NT2/D1 (cell line): Measurements from ENCODE around the gene SCRN2.

Experiments
- DNase-seq: peaks from one replicate; pipeline ENCODE4 v3.0.0-alpha.2; 2011; ENCODE audit warnings: low read depth, low spot score
- H3K27me3 ChIP-seq: 2 replicates; pipeline ENCODE4 v1.6.0; 2011; ENCODE audit warnings: mild to moderate bottlenecking; ENCODE audit not compliant: insufficient read length, insufficient read depth
- H3K36me3 ChIP-seq: 2 replicates; pipeline ENCODE4 v1.6.1; 2011; ENCODE audit warnings: mild to moderate bottlenecking, low read length, mixed read lengths; ENCODE audit not compliant: insufficient read depth, insufficient read length
- H3K4me1 ChIP-seq: 2 replicates; pipeline ENCODE4 v1.5.1; 2011; ENCODE audit not compliant: insufficient read depth, insufficient read length
- H3K4me3 ChIP-seq: 2 replicates; pipeline ENCODE4 v1.5.1; 2011; ENCODE audit warnings: low read depth; ENCODE audit not compliant: insufficient read length
- H3K9ac ChIP-seq: 2 replicates; pipeline ENCODE4 v1.6.0; 2011; ENCODE audit warnings: low read depth; ENCODE audit not compliant: insufficient read length
- H3K9me3 ChIP-seq: 2 replicates; pipeline ENCODE4 v1.5.1; 2011; ENCODE audit warnings: mild to moderate bottlenecking, low read length; ENCODE audit not compliant: insufficient read depth
- SUZ12 ChIP-seq: IDR thresholded peaks from 2 replicates; pipeline ENCODE4 v1.6.1; 2011; ENCODE audit not compliant: insufficient read length, insufficient read depth; ENCODE audit errors: extremely low read depth
- YY1 ChIP-seq: IDR thresholded peaks from 2 replicates; pipeline ENCODE4 v1.6.1; 2011; ENCODE audit not compliant: insufficient read length, insufficient read depth
- ZNF274 ChIP-seq: IDR thresholded peaks from 2 replicates; pipeline ENCODE4 v1.6.1; 2011; ENCODE audit warnings: mild to moderate bottlenecking, low read depth, low read length

The SCRN2 gene

DNA sequence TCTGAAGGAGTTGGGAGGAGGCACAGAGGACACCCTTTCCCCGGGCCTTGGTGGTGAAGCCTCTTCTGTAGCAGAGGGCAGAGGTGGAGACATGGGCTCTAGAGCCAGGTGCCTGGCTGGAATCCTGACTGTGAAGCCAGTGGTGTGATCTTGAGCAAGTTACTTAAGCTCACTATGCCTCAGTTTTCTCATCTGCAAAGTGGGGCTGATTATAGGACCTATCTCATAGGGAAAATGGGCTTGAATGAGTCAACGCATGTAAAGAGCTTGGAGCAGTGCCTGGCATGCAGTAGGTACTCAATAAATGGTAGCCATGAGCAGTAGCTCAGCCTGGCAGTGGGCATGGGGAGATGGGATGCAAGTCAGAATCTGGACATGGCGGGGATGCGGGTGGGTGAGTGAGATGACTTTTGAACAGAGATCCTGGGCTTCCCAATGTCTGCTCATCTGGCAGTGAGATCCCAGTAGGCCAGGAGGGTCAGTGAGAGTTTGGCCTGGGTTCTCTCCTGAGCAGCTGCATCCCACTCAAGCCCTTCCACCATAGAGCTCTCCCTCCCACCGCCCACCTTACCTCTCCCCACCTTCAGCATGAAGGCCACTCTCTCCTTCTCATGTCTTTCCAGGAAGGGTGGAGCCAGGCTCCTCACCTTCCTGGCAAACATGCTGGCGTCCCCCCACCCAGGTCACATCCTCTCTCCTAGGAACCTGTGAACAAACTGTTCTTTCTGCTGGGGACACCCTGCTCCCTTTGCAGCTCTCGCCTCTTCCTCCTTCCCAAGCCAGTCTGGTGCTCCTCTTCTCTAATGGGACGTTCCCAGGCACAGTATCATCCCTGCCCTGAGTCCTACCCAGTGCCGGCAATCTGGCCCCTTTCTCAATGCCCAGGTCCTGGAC lies 41.9 kb upstream of the SCRN2 start:
- DNase-seq: no peak
- no peak overlapping the region for H3K9ac ChIP-seq
- no peaks in the 10 kb centered on the region for H3K36me3 ChIP-seq
- peaks cover 22% of the 10 kb centered on the region for H3K4me1 ChIP-seq
- no peaks in the 10 kb centered on the region for H3K9me3 ChIP-seq
- TF ChIP-seq SUZ12 (no peak), ZNF274 (no peak), YY1 (no peak)
- H3K27me3 ChIP-seq: no peaks in the 10 kb centered on the region
- no peak overlapping the region for H3K4me3 ChIP-seq

DNA sequence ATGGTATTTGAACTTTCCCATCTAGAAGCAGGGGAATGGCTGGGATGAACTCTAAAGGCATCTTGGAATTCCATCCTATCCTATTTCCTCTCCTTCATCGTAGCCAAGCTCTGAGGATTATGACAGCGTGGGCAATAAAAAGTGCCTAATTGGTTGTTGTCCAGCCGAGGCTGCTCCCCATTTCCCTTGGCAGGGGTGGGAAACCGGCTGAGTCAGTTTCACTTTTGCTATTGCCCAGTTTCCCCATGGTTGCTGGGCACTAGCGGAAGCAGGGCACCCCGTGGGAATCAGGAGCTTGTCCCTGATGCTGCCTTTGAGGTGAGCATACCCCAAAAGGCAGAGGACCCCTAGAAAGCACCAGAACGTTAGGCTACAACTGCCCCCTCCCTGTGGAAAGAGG lies 41.2 kb upstream of the SCRN2 start:
- no peaks in the 10 kb centered on the region for H3K27me3 ChIP-seq
- TF ChIP-seq ZNF274 (no peak), SUZ12 (no peak), YY1 (no peak)
- no peak overlapping the region for H3K9ac ChIP-seq
- H3K4me1 ChIP-seq: peaks cover 27% of the 10 kb centered on the region
- DNase-seq: no peak
- no peaks in the 10 kb centered on the region for H3K36me3 ChIP-seq
- H3K4me3 ChIP-seq: no peak overlapping the region
- no peaks in the 10 kb centered on the region for H3K9me3 ChIP-seq

DNA sequence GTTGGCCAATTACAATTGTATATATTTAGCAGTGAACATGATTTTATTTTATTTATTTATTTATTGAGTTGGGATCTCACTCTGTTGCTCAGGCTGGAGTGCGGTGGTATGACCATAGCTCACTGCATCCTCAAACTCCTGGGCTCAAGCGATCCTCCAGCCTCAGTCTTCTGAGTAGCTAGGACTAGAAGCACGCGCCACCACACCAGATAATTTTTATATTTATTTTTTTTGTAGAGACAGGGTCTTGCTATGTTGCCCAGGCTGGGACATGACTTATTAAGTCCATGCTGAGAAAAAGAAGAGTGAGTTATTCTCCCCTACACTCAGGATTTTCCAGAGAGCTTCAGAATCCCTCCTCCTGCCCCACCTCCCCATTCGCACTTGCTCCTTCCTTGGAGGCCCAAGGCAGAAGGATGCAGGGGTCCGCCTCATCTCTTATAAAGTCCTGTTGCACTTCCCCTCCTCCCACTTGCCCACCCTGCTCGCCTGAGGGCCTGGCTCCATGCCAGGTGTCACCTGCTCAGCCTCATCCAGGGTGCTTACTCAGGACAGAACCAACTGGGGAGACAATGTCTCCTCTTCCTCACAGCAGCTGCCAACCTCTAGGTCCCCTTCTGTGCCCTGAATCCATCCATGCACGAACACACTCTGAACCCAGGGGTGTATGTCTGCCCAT lies 38.8 kb upstream of the SCRN2 start:
- no peak overlapping the region for H3K9ac ChIP-seq
- no peaks in the 10 kb centered on the region for H3K27me3 ChIP-seq
- H3K9me3 ChIP-seq: no peaks in the 10 kb centered on the region
- no peak overlapping the region for H3K4me3 ChIP-seq
- H3K4me1 ChIP-seq: peaks cover 26% of the 10 kb centered on the region
- TF ChIP-seq SUZ12 (no peak), YY1 (no peak), ZNF274 (no peak)
- H3K36me3 ChIP-seq: no peaks in the 10 kb centered on the region
- no peak for DNase-seq

DNA sequence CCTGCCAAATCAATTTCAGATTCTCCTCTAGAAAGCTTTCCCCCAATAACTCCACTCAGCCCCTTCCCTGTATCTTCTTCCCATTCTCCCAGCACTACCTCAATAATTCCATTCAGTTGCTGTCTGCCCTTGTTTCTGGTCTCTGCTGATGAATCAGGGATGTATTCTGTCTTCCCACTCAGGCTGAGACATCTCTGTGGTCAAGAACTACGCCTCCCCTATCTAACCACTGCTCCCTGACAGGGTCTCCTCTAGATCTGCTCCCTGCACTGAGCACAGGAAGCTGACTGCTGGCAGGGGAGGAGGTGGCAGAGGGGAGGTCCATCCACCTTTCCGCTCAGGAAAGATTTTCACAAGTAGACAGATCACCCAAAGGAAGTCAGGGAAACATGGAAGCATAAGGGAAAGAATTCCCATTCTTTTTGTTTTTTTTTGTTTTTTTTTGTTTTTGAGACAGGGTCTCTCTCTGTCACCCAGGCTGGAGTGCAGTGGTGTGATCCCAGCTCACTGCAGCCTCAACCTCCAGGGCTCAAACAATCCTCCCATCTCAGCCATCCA lies 38.0 kb upstream of the SCRN2 start:
- DNase-seq: no peak
- TF ChIP-seq SUZ12 (no peak), ZNF274 (no peak), YY1 (no peak)
- H3K4me1 ChIP-seq: peaks cover 21% of the 10 kb centered on the region
- H3K4me3 ChIP-seq: no peak overlapping the region
- no peaks in the 10 kb centered on the region for H3K27me3 ChIP-seq
- no peak overlapping the region for H3K9ac ChIP-seq
- no peaks in the 10 kb centered on the region for H3K36me3 ChIP-seq
- H3K9me3 ChIP-seq: no peaks in the 10 kb centered on the region

DNA sequence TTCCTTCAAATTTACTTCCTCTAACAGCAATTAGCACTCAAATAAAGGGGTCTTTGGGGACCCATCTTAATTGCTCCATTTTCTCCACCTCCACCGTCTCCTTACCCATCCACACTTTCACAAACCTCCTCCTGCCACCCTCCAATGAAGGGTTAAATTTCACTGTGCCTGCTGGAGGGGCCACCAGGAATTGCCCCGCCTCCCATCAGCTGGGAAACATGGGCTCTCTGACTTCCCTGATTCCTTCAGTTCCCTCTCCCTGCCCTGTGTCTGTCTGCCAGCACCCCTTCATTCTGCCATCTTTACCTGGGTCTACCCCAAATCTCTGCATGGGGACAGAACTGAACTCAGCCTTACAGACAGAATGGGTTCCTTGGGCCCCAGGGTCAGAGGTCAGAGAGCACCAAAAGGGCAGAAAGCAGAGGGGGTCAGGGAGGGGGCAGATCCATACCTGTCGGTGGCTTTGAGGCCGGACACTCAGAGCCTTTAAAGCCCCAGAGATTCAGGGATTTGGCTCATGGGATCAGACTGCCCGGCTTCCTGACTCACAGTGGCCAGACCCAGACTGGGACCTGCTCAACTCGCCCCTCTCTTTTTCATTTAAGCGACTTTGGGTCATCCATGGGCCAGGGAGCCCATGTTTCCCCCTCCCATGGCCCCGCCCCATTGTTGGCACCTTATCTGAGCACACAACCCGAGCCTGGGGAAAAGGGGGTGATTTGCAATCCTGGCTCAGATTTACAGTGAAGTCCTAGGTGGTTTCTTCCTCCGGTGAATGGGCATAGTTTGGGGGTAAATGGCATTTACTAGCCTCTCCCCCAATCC lies 37.3 kb upstream of the SCRN2 start:
- peaks cover 22% of the 10 kb centered on the region for H3K4me1 ChIP-seq
- H3K4me3 ChIP-seq: no peak overlapping the region
- peak overlapping the region; percentile 0 for H3K9ac ChIP-seq
- no peak for DNase-seq
- TF ChIP-seq ZNF274 (no peak), YY1 (no peak), SUZ12 (no peak)
- no peaks in the 10 kb centered on the region for H3K36me3 ChIP-seq
- no peaks in the 10 kb centered on the region for H3K27me3 ChIP-seq
- no peaks in the 10 kb centered on the region for H3K9me3 ChIP-seq

DNA sequence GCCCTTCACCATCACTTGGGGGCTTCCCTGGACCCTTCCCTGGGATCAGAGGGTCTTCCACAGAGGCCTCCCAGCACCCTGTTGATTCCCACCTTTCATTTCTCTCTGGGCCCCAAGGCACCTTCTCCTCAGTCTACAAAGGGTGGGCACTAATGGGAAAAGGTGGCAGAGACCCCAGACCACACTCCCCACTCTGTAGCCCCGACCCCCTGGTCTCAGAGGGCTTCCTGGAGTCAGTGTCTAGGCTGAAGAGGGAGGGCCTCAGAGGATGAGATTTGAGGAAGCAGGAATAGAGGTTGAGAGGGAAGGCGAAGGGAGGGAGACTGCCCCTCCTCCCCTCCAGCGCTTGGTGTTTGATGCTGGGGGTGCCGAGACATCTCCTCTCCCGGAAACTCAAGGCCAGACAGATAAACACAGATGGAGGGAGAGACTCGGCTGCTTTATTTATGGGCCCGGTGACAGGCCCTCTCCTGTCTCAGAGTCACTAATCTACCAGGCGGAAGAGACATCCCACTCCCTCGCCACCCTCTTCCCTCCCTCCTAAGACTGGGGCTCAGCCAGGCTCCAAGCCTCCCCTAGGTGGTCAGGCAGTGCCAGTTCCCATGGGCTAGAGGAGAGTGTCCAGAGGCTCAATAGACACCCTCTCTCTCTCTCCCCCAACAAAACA lies 36.4 kb upstream of the SCRN2 start:
- Histone ChIP-seq H3K4me1 (peaks cover 27% of the 10 kb centered on the region), H3K4me3 (no peak overlapping the region), H3K27me3 (no peaks in the 10 kb centered on the region), H3K36me3 (no peaks in the 10 kb centered on the region), H3K9me3 (no peaks in the 10 kb centered on the region), H3K9ac (no peak overlapping the region)
- TF ChIP-seq SUZ12 (no peak), ZNF274 (no peak), YY1 (no peak)
- DNase-seq: no peak
